Astrocyte (in vitro differentiated cells and primary cell): Measurements from ENCODE around the gene MBNL2. TPM values are rescaled to one million over a fixed set of nuclear protein-coding genes. Genes with fewer than 3 reads are reported as not detected.

Experiments
- DNase-seq: peaks from one replicate; pipeline ENCODE4 v3.0.0-alpha.2; 2010; ENCODE audit warnings: low read depth
- FAIRE-seq: peaks from 2 replicates; lab custom pipeline; 2011; peaks lifted over from hg19 to GRCh38; lab: Jason Lieb, UNC
- H2AFZ ChIP-seq: 2 replicates; pipeline ENCODE4 v1.6.0; 2012; ENCODE audit warnings: low read depth, low read length, inconsistent platforms
- H3K27ac ChIP-seq: 2 replicates; pipeline ENCODE4 v1.5.1; 2011; ENCODE audit warnings: low read depth, low read length, inconsistent platforms
- H3K27me3 ChIP-seq: 2 replicates; pipeline ENCODE4 v1.6.0; 2011; ENCODE audit warnings: low read length, inconsistent platforms; ENCODE audit not compliant: insufficient read depth
- H3K36me3 ChIP-seq: 2 replicates; pipeline ENCODE4 v1.5.1; 2011; ENCODE audit warnings: low read length, inconsistent platforms; ENCODE audit not compliant: insufficient read depth
- H3K4me1 ChIP-seq: 2 replicates; pipeline ENCODE4 v1.5.1; 2011; ENCODE audit warnings: low read length, inconsistent platforms; ENCODE audit not compliant: insufficient read depth
- H3K4me2 ChIP-seq: 2 replicates; pipeline ENCODE4 v1.6.0; 2012; ENCODE audit warnings: low read length, inconsistent platforms
- H3K4me3 ChIP-seq: 2 replicates; pipeline ENCODE4 v1.5.1; 2011; ENCODE audit warnings: low read depth, mild to moderate bottlenecking, low read length, inconsistent platforms; ENCODE audit not compliant: insufficient read depth
- H3K79me2 ChIP-seq: 2 replicates; pipeline ENCODE4 v1.6.0; 2012; ENCODE audit warnings: mild to moderate bottlenecking, low read length, inconsistent platforms; ENCODE audit not compliant: insufficient read depth
- H3K9ac ChIP-seq: 2 replicates; pipeline ENCODE4 v1.6.0; 2012; ENCODE audit warnings: mild to moderate bottlenecking, low read length, inconsistent platforms
- H3K9me3 ChIP-seq: 2 replicates; pipeline ENCODE4 v1.5.1; 2012; ENCODE audit warnings: low read depth, mild to moderate bottlenecking, low read length, inconsistent platforms; ENCODE audit not compliant: insufficient read depth
- H4K20me1 ChIP-seq: 2 replicates; pipeline ENCODE4 v1.6.0; 2012; ENCODE audit warnings: low read length, inconsistent platforms; ENCODE audit not compliant: insufficient read depth
- H3K27ac Mint-ChIP-seq: one replicate; pipeline ENCODE4 v1.8.0; 2021; ENCODE audit warnings: mild to moderate bottlenecking, mixed read lengths; ENCODE audit not compliant: unreplicated experiment
- H3K27me3 Mint-ChIP-seq: one replicate; pipeline ENCODE4 v1.8.0; 2021; ENCODE audit warnings: low read depth, mixed read lengths; ENCODE audit not compliant: unreplicated experiment
- H3K36me3 Mint-ChIP-seq: one replicate; pipeline ENCODE4 v1.8.0; 2021; ENCODE audit warnings: low read depth, mixed read lengths; ENCODE audit not compliant: unreplicated experiment
- H3K4me1 Mint-ChIP-seq: one replicate; pipeline ENCODE4 v1.8.0; 2021; ENCODE audit warnings: low read depth, mixed read lengths; ENCODE audit not compliant: unreplicated experiment
- H3K4me3 Mint-ChIP-seq: one replicate; pipeline ENCODE4 v1.8.0; 2021; ENCODE audit warnings: mild to moderate bottlenecking, moderate library complexity, mixed read lengths; ENCODE audit not compliant: unreplicated experiment
- H3K9me3 Mint-ChIP-seq: one replicate; pipeline ENCODE4 v1.8.0; 2021; ENCODE audit warnings: mild to moderate bottlenecking, mixed read lengths; ENCODE audit not compliant: unreplicated experiment
- CTCF ChIP-seq: IDR thresholded peaks from 2 replicates; pipeline ENCODE4 v1.5.1; 2011; ENCODE audit warnings: low read depth, mild to moderate bottlenecking, inconsistent platforms, low read length, moderate library complexity; ENCODE audit not compliant: insufficient read depth
- EZH2 ChIP-seq: IDR thresholded peaks from 2 replicates; pipeline ENCODE4 v1.6.1; 2012; ENCODE audit warnings: mild to moderate bottlenecking, low read length, inconsistent platforms; ENCODE audit not compliant: insufficient read depth
- total RNA-seq: library from RNA; stranded (reverse); gene quantifications from 2 replicates; pipeline ENCODE4 v1.2.1, GENCODE V29; 2021

Gene MBNL2
- total RNA-seq, 1 donor from 2014 or later = 66.5 TPM

GRCh38 chr13:97264663-97265062 is 42.5 kb downstream of the MBNL2 start:
- H3K9me3 Mint-ChIP-seq = no peaks in the 10 kb centered on the region
- H3K4me2 ChIP-seq = no peak overlapping the region
- peaks cover 21% of the 10 kb centered on the region for H4K20me1 ChIP-seq
- H3K27me3 ChIP-seq = no peaks in the 10 kb centered on the region
- no peak for DNase-seq
- peaks cover 59% of the 10 kb centered on the region for H3K4me1 Mint-ChIP-seq
- H3K27me3 Mint-ChIP-seq = no peaks in the 10 kb centered on the region
- no peak overlapping the region for H3K4me3 Mint-ChIP-seq
- H3K9ac ChIP-seq = no peak overlapping the region
- peaks cover 15% of the 10 kb centered on the region for H3K36me3 Mint-ChIP-seq
- peaks cover 89% of the 10 kb centered on the region for H3K79me2 ChIP-seq
- no peaks in the 10 kb centered on the region for H3K36me3 ChIP-seq
- H3K9me3 ChIP-seq = no peaks in the 10 kb centered on the region
- no peak overlapping the region for H3K27ac ChIP-seq
- H2AFZ ChIP-seq = no peak overlapping the region
- peaks cover 46% of the 10 kb centered on the region for H3K4me1 ChIP-seq
- H3K27ac Mint-ChIP-seq = no peak overlapping the region
- FAIRE-seq = no peak
- no peak overlapping the region for H3K4me3 ChIP-seq
- TF ChIP-seq CTCF = no peak
- no peak for TF ChIP-seq EZH2

GRCh38 chr13:97266332-97266731 is 44.2 kb downstream of the MBNL2 start:
- Histone ChIP-seq H3K4me1 (peaks cover 32% of the 10 kb centered on the region), H3K79me2 (peaks cover 89% of the 10 kb centered on the region), H3K9me3 (no peaks in the 10 kb centered on the region), H3K4me2 (peak overlapping the region; percentile 74), H3K27ac (peak overlapping the region; percentile 55), H3K36me3 (peaks cover 3% of the 10 kb centered on the region), H3K4me3 (no peak overlapping the region), H3K9ac (peak overlapping the region; percentile 67), H3K27me3 (no peaks in the 10 kb centered on the region), H4K20me1 (peaks cover 21% of the 10 kb centered on the region), H2AFZ (no peak overlapping the region)
- no peak overlapping the region for H3K27ac Mint-ChIP-seq
- no peak overlapping the region for H3K4me3 Mint-ChIP-seq
- TF ChIP-seq EZH2 = no peak
- FAIRE-seq (no peak), DNase-seq (peak; percentile 39)
- no peaks in the 10 kb centered on the region for H3K9me3 Mint-ChIP-seq
- H3K27me3 Mint-ChIP-seq = no peaks in the 10 kb centered on the region
- H3K36me3 Mint-ChIP-seq = peaks cover 10% of the 10 kb centered on the region
- H3K4me1 Mint-ChIP-seq = peaks cover 42% of the 10 kb centered on the region

GRCh38 chr13:97266772-97267417 is 44.8 kb downstream of the MBNL2 start:
- no peak for FAIRE-seq
- H3K79me2 ChIP-seq = peaks cover 87% of the 10 kb centered on the region
- peaks cover 21% of the 10 kb centered on the region for H4K20me1 ChIP-seq
- H3K27me3 ChIP-seq = no peaks in the 10 kb centered on the region
- H3K27ac ChIP-seq = peak overlapping the region; percentile 55
- Mint-ChIP-seq H3K36me3 (peaks cover 10% of the 10 kb centered on the region), H3K27me3 (no peaks in the 10 kb centered on the region), H3K4me3 (peak overlapping the region; percentile 45), H3K27ac (peak overlapping the region; percentile 92), H3K4me1 (peaks cover 38% of the 10 kb centered on the region), H3K9me3 (no peaks in the 10 kb centered on the region)
- peaks cover 3% of the 10 kb centered on the region for H3K36me3 ChIP-seq
- no peaks in the 10 kb centered on the region for H3K9me3 ChIP-seq
- peak overlapping the region; percentile 38 for H3K4me3 ChIP-seq
- peak; percentile 51 for DNase-seq
- H3K4me1 ChIP-seq = peaks cover 32% of the 10 kb centered on the region
- peak overlapping the region; percentile 65 for H3K9ac ChIP-seq
- TF ChIP-seq EZH2 = no peak
- no peak for TF ChIP-seq CTCF
- no peak overlapping the region for H2AFZ ChIP-seq
- peak overlapping the region; percentile 77 for H3K4me2 ChIP-seq
